Measurements from ENCODE around the gene PRRT4.

The PRRT4 gene

DNA sequence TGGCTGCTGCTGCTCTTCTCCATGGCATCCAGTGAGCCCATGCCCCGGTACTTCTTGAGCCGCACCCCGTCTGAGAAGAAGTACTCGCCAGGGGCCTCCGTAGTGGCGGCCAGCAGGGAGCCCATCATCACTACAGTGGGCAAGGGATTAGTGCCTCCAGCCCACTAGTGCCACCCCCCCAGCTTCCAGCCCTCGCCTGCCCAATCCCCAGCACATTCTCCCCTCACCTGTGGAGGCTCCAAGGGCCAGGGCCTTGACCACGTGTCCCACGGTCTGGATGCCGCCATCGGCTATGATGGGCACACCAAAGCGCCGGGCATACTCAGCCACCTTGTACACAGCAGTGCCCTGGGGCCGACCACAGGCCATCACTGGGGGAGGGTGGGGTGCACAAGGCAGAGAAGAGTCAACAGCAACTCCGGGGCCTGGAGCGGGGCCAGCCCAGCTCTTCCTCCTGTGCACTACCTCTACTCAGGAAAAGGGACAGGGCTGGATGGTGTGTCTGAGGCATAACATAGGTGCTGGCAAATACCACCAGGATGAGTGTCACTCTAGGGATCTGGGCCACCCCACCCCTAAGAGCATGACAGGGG is 33.5 kb upstream of the PRRT4 start:
- DNase-seq = no peak

DNA sequence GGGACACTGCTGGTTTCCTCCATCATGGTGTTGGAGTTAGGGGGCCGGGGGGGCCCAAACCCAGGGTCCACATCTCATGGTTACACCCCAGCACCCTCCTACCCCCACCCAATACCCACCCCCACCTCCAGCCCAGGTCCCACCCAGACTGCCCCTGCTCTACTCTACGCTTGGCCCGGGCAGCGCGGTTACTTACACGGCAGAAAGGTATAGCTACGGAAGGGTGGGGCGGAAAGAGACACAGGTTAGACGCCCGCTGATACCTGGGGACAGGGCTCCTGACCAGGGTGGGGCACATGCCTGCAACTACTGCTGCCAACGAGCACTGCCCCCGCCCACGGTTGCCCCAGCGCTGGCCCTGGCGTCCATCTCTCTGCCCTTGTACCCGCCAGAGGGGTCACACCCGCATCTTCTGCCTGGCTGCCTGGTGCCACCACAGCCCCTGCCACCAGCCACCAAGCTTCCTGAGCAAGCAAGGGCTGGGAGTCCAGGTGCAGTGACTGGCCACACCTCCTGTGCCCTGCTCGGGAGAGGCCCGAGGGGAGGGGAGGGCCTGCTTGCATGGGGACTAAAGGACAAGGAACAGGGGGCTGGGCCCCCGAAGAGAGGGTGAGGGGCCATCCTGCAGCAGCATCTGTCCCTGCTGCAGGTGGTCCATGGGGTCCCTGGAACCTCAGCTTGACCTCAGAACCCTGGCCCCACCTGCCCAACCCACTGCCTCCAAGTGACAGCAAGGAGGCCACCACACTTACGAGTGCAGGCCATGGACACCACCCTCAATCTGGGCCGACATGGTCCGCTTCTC is 32.2 kb upstream of the PRRT4 start:
- DNase-seq = no peak

DNA sequence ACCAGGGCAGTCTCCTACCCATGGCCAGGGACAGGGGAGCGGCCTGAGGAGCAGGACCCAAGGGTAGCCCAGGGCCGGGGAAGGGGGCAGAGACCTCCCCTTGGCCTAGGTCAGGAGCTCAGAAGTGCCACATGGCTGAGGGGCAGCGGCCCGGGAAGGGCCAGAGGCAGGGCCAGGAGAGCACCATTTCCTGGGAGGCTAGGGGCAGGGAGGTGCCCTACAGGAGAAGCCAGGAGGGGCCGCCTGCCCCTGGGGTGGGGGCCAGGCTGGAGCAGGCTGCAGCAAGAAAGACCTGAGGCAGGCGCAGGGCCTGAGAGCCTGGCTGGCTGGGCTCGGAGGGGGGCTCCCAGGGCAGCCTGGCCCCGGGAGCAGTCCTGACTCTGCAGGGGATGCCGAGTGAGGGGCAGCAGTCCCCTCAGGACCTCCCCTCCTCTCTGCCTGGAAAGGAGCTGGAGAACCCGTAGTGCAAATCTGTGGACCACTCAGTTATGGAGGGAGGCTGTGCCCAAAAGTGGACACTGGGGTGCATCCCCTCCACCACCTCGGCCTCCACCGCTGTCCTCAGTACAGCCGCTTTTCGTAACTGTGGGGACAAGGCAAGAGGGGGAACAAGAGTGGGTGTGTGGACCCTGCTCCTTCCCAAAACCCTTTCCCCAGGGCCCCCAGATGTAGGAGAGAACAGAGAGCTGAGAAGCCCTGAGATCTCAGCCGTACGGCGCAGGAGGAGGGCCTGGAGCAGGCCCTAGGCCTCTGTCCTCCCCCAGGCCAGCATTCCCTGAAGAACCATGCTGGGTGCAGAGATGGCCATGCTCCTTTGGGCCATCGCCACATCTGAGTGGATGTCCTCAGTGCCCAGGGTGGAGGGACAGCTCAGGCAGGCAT is 31.2 kb upstream of the PRRT4 start:
- DNase-seq = no peak

DNA sequence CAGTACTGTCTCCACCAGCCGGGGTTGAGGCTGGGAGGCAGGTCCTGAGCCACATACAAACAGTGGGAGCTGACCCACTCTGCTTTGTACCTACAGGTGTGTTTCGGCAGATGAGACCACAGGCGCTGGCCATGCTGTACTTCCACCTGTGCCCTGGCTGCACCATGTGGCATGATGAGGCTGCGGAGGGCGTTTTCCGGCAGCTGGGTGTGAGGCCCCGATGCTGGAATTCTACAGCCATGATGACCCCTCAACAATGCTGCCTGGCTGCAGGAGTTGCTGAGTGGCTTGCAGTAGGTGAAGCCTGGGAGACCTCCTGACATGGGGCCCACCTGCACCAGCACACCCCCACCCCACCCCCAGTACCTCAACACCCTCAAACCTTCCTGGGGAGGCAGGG is 30.3 kb upstream of the PRRT4 start:
- no peak for DNase-seq

DNA sequence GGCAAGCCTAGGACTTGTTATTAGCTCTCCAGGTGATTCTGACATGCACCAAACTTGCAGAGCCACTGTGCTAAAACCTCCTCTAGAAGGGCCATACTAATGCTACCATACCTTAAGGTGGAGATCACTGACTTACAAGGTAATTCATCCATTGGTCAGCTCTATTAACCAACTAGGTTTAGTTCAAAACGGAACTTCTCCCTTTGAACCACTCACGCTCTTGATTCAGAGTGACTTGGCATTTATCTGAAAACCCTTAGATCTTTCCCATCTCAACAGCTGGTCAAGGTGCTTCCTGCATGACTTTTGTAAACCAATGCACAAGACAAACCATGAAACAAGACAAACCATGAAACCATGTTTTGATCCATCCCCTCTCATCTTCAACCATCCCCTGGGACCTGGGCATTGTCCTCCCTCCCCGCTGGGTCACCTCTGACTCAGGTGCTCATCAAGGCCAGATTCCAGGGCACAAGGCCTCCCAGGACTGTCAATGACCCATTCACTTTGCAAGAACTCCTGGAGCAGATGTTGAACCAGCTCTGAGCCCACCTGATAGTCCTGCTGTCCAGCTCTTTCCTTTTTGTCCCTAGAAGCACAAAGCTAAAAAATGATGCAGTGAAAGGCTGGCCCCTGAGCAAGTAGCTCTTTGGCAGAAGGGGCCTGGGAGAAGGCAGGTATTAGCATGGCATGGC is 29.5 kb upstream of the PRRT4 start:
- DNase-seq = no peak

DNA sequence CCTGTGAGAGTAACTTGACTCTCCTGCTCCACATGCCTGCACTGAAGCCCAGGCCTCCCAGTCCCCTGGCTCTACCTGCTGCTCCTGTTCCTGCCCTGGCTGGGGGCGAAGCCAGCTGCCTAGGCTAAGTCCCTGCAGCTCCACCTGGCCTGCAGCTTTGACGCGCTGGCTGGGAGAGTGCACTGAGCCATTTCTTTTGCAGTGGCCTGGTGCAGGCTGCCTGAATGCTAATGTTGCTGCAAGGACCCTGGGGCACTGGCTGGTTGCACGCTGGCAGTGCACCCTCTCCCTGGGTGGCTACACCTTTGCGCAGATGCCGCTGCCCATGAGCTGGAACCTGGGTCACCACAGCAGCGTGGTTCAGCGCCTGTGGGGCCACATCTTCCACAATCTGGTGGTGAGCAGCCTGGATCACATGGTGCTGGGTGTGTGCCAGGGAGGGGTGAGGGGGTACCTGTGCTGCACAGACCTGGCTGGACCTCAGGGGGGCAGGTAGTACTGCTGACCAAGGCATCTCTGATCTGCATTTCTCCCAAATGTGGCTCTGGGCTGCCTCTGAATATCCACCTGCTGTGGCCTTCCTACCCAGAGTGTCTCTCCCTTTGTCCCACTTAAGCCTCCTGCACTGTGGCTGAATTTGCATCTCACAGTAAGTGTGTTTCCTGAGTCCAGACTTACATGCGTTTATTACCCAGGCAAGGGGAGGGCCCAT is 28.3 kb upstream of the PRRT4 start:
- DNase-seq = no peak

- DNase-seq = no peak
These were observed 27.7 kb upstream of the PRRT4 start for GRCh38 chr7:128389085-128389617.

- DNase-seq = no peak
These were observed 26.6 kb upstream of the PRRT4 start for GRCh38 chr7:128388145-128388485.

GRCh38 chr7:128387216-128388144 is 26.0 kb upstream of the PRRT4 start:
- peak; percentile 60 to 64 for DNase-seq

DNA sequence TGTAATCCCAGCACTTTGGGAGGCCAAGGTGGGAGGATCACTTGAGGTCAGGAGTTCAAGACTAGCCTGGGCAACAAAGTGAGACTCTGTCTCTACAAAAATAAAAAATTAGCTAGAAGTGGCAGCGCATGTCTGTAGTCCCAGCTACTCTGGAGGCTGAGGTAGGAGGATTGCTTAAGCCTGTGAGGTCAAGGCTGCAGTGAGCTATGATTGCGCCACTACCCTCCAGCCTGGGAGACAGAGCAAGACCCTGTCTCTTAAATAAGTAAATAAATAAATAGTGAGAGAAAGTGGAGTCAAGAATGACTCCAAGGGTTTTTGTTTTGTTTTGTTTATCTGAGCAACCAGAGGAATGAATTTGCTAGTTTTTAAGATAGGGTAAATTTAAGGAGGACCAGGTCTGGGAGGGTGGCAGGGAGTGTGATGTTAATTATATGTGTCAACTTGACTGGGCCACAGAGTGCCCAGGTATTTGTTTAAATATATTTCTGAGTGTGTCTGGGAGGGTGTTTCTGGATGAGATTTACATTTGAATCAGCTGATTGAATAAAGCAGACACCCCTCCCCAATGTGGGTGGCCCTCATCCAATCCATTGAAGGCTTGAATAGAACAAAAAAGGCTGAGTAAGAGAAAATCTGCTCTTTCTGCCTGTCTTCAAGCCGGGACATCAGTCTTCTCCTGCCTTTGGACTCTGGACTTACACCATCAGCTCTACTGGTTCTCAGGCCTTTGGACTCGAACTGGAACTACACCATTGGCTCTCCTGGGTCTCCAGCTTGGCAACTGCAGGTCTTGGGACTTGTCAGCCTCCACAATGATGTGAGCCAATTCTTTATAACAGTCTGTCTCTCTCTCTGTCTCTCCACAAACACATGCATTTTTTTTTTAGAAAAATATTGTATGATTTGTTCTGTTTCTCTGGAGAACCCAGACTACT is 24.8 kb upstream of the PRRT4 start:
- no peak for DNase-seq

DNA sequence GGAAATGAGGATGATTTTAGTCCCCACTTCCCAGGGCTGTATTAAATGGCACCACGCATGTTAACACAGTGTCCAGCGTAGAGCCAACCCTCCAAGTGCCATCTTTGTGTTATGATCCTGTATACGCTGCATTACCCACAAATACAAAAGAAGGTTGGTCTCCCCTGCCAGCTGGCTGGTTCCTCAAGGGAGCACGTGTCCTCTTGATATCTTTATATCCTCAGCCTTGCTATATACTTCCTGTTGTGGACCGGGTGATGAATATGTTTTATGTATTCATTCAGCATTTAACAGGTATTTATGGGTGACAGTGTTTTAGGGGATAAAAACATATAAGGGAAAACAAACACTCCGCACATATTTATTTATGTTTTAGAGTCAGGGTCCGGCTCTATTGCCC is 23.2 kb upstream of the PRRT4 start:
- no peak for DNase-seq

DNA sequence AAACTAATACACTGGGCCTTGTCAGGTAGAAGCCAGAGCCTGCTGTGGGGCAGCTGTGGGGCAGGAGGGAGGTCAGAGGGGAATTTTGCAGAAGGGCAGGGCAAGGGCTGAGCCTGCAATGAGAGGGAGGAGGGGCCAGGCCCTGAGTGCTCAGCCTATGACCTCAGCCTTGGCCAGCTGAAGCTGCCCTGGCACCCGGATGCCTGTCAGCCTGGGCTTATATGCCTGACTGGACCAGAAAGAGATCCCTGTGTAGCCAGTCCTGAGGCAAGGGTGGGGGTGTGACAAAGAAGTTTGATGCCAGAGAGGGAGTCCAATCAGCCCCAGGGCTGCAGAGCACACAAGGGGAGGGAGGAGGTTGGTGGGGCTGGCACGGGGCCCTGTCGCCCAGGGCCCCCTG is 22.3 kb upstream of the PRRT4 start:
- DNase-seq = no peak

DNA sequence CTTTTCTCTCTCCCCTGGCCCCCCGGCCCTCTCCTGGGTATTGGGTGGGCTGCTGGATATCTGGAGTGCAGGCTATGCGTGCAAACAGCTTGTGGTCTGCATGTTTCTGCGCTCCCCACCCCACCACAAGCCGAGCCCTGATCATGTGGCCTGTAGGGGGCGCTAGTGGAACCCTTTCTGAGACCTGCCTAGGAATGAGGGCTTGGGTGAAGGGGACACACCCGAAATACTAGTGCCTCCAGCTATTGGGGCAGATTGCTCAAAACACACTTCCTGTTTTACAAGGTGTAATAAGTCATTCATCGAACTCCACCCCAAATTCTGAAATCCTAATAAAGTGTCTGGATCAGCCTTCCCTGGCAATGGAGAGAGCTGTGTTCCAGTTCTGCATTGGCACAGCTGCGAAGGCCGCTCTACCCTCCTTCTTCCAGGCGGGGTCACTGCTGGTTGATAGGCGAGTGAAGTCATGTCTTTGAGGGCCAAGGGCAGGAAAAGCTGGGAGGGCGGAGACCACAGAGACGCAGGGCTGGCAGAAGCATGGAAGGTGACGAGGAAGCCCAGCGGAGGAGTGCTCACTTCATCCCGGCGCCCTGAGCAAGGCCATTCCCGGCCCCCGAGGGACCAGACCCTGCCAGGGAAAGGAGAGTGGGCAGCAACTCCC is 19.8 kb upstream of the PRRT4 start:
- peak in 1 of 2 experiments; percentile 26 for DNase-seq

DNA sequence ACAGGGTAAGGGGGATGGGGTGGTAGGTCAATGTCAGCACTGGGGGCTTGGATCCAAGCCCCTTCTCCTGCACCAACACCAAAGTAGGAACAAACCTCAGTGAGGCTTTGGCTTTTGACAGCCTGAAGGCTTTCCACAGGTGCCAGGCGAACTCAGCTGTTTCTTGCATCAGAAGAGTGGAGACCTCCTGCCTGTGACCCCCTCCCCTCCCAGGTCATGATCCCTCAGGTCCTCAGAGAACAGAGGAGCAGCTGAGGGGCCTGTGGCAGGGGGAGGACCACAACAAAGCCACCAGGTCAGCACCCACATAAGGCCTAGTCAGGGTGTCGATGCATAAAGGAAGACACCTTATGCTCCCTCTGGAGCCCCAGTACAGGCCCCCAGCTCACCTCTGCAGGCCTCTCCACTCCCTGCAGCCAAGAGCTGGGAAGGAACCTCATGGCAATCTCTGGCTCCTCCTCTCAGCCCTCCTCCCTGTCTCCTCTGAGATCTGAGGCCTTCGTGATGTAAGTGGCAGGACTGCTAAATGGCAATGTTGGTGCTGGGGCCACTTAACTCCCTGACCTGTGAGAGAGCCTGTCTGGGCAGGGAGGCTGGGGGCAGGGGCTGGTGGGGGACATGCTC is 19.1 kb upstream of the PRRT4 start:
- DNase-seq = no peak

GRCh38 chr7:128379900-128380479 is 18.5 kb upstream of the PRRT4 start:
- no peak for DNase-seq

- no peak for DNase-seq
These were observed 17.1 kb upstream of the PRRT4 start for GRCh38 chr7:128378637-128379036.

- DNase-seq = no peak
These were observed 14.6 kb upstream of the PRRT4 start for GRCh38 chr7:128376077-128376476.

DNA sequence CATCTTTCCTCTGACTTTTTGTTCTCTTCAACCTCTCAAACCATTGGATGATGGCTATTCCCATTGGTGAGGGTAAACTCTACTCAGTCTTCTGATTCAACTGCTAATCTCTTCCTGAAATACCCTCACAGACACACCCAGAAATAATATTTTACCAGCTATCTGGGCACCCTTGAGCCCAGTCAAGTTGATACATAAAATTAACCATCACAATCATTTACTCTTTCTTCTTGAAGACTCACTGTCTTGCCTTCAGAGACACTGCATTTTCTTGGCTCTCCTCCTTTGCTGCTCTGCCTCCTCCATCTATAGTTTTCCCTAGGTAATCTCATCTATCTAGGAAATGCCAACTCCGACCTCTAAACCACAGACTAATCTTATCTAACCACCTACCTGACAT is 12.6 kb upstream of the PRRT4 start:
- no peak for DNase-seq

DNA sequence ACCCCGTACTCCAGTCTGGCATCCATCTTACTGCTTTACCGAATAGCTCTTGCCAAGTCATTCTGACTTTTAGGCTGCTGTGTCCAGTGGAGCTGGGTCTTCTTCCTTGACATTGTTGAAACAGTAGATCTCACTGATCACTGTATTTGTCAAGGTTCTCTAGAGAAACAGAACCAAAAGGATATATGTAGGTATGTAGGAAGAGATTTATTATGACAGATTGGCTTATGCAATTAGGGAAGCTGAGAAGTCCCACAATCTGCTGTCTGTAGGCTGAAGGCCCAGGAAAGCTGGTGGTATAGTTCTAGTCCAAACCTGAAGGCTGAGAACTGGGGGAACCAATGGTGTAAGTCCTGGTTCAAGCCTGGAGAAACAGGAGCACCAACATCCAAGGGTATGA is 12.1 kb upstream of the PRRT4 start:
- DNase-seq = no peak

Measured in activated CD4-positive, alpha-beta T cell treated with anti-CD3 and anti-CD28 coated beads, Interleukin-2, amount 50 U/mL, for 4 hours (primary cell).